HEK293 (cell line): ENCODE measurements around the gene DPH7.

ENCODE experiments used
- CTCF ChIA-PET: fragments of 350-600 bp; formaldehyde crosslinking; extraction: SDS; loops from one replicate; lab custom pipeline; 2021; ENCODE audit warnings: antibody characterized with exemption; lab: Yijun Ruan, JAX
- POLR2A ChIA-PET: fragments of 300-600 bp; formaldehyde crosslinking; extraction: SDS; loops from one replicate; lab custom pipeline; 2020; ENCODE audit warnings: antibody characterized with exemption, inconsistent platforms; lab: Yijun Ruan, JAX
- H3K27ac ChIP-seq: fragments of 200-500 bp; sonication (Bioruptor generic); 2 replicates; pipeline ENCODE4 v1.5.1; 2014; ENCODE audit warnings: low read depth, low read length, control low read depth, inconsistent platforms; ENCODE audit errors: extremely low read depth
- H3K36me3 ChIP-seq, 2 experiments: fragments of 200-500 bp in 1 of 2; sonication (Bioruptor generic) in 1 of 2; 1 replicate in 1 of 2; 2 replicates in 1 of 2; pipeline ENCODE4 v1.5.1; 2014 to 2017; ENCODE audit warnings: inconsistent platforms in 2 of 2, low read length in 2 of 2; ENCODE audit not compliant: control insufficient read depth in 2 of 2, insufficient read depth in 1 of 2
- H3K4me1 ChIP-seq: fragments of 200-500 bp; sonication (Bioruptor generic); 2 replicates; pipeline ENCODE4 v1.5.1; 2014; ENCODE audit warnings: mild to moderate bottlenecking, low read length, inconsistent platforms; ENCODE audit not compliant: control insufficient read depth, insufficient read depth
- H3K4me3 ChIP-seq: 2 replicates; pipeline ENCODE4 v1.5.1; 2011; ENCODE audit warnings: low read depth, mild to moderate bottlenecking, control low read depth, low read length, moderate library complexity
- H3K9me3 ChIP-seq: fragments of 200-500 bp; sonication (Bioruptor generic); 2 replicates; pipeline ENCODE4 v1.5.1; 2014; ENCODE audit warnings: low read depth, low read length, inconsistent platforms; ENCODE audit not compliant: control insufficient read depth, insufficient read depth
- GFI1B ChIP-seq: fragments of 450-650 bp; formaldehyde crosslinking; IDR thresholded peaks from 2 replicates; pipeline ENCODE4 v1.5.1; 2016; ENCODE audit warnings: missing biosample characterization, missing genetic modification characterization
- GLI4 ChIP-seq: fragments of 450-650 bp; formaldehyde crosslinking; IDR thresholded peaks from 2 replicates; pipeline ENCODE4 v1.5.1; 2016; ENCODE audit warnings: missing biosample characterization, missing genetic modification characterization
- GLIS1 ChIP-seq: fragments of 450-650 bp; formaldehyde crosslinking; IDR thresholded peaks from 2 replicates; pipeline ENCODE4 v1.5.1; 2016; ENCODE audit warnings: missing biosample characterization, missing genetic modification characterization
- IKZF3 ChIP-seq: fragments of 450-650 bp; IDR thresholded peaks from 2 replicates; pipeline ENCODE4 v1.5.0; 2018; ENCODE audit warnings: missing biosample characterization, mild to moderate bottlenecking, missing genetic modification characterization, moderate library complexity
- KLF9 ChIP-seq: fragments of 450-650 bp; formaldehyde crosslinking; IDR thresholded peaks from 2 replicates; pipeline ENCODE4 v1.5.1; 2016; ENCODE audit warnings: missing biosample characterization, missing genetic modification characterization, low read depth
- RBAK ChIP-seq: fragments of 450-650 bp; formaldehyde crosslinking; IDR thresholded peaks from 2 replicates; pipeline ENCODE4 v1.5.1; 2016; ENCODE audit warnings: missing biosample characterization, missing genetic modification characterization
- SP2 ChIP-seq: fragments of 450-650 bp; formaldehyde crosslinking; IDR thresholded peaks from 2 replicates; pipeline ENCODE4 v1.5.1; 2016; ENCODE audit warnings: missing biosample characterization, missing genetic modification characterization
- SP7 ChIP-seq: fragments of 450-650 bp; formaldehyde crosslinking; IDR thresholded peaks from 2 replicates; pipeline ENCODE4 v1.5.1; 2016; ENCODE audit warnings: missing biosample characterization, missing genetic modification characterization
- ZBTB48 ChIP-seq: fragments of 450-650 bp; formaldehyde crosslinking; IDR thresholded peaks from 2 replicates; pipeline ENCODE4 v1.5.1; 2016; ENCODE audit warnings: missing biosample characterization, missing genetic modification characterization
- ZBTB8A ChIP-seq: fragments of 450-650 bp; formaldehyde crosslinking; IDR thresholded peaks from 2 replicates; pipeline ENCODE4 v1.5.1; 2016; ENCODE audit warnings: missing biosample characterization, missing genetic modification characterization
- ZFP69B ChIP-seq: fragments of 450-650 bp; formaldehyde crosslinking; IDR thresholded peaks from 2 replicates; pipeline ENCODE4 v1.5.1; 2016; ENCODE audit warnings: missing biosample characterization, missing genetic modification characterization
- ZNF138 ChIP-seq: fragments of 450-650 bp; formaldehyde crosslinking; IDR thresholded peaks from 2 replicates; pipeline ENCODE4 v1.5.1; 2016; ENCODE audit warnings: missing biosample characterization, missing genetic modification characterization, borderline replicate concordance
- ZNF2 ChIP-seq: fragments of 450-650 bp; formaldehyde crosslinking; IDR thresholded peaks from 2 replicates; pipeline ENCODE4 v1.5.1; 2016; ENCODE audit warnings: missing biosample characterization, missing genetic modification characterization
- ZNF221 ChIP-seq: fragments of 450-650 bp; formaldehyde crosslinking; IDR thresholded peaks from 2 replicates; pipeline ENCODE4 v1.5.1; 2017; ENCODE audit warnings: missing biosample characterization, missing genetic modification characterization, borderline replicate concordance
- ZNF266 ChIP-seq: fragments of 450-650 bp; formaldehyde crosslinking; IDR thresholded peaks from 2 replicates; pipeline ENCODE4 v1.5.1; 2016; ENCODE audit warnings: missing biosample characterization, missing genetic modification characterization, low read depth
- ZNF350 ChIP-seq: fragments of 450-650 bp; formaldehyde crosslinking; IDR thresholded peaks from 2 replicates; pipeline ENCODE4 v1.5.0; 2017; ENCODE audit warnings: missing biosample characterization, mild to moderate bottlenecking, missing genetic modification characterization
- ZNF561 ChIP-seq: fragments of 450-650 bp; IDR thresholded peaks from 2 replicates; pipeline ENCODE4 v1.5.1; 2018; ENCODE audit warnings: missing biosample characterization, missing genetic modification characterization, borderline replicate concordance
- ZNF660 ChIP-seq: fragments of 450-650 bp; IDR thresholded peaks from 2 replicates; pipeline ENCODE4 v1.5.1; 2018; ENCODE audit warnings: missing biosample characterization, mild to moderate bottlenecking, missing genetic modification characterization
- ZNF843 ChIP-seq: fragments of 450-650 bp; formaldehyde crosslinking; IDR thresholded peaks from 2 replicates; pipeline ENCODE4 v1.5.1; 2016; ENCODE audit warnings: missing biosample characterization, missing genetic modification characterization
- TF ChIP-seq, protein P1 (sequence below): fragments of 450-650 bp; IDR thresholded peaks from 2 replicates; pipeline ENCODE4 v1.5.1; 2018; ENCODE audit warnings: missing biosample characterization, mild to moderate bottlenecking, missing genetic modification characterization
- TF ChIP-seq, protein P2 (sequence below): fragments of 450-650 bp; formaldehyde crosslinking; optimal IDR thresholded peaks from 2 replicates; pipeline ENCODE3; 2016; ENCODE audit warnings: missing biosample characterization, mild to moderate bottlenecking, missing genetic modification characterization
- TF ChIP-seq, protein P3 (sequence below): fragments of 450-650 bp; formaldehyde crosslinking; IDR thresholded peaks from 2 replicates; pipeline ENCODE4 v1.5.1; 2016; ENCODE audit warnings: missing biosample characterization, missing genetic modification characterization
- TF ChIP-seq, protein P4 (sequence below): fragments of 450-650 bp; formaldehyde crosslinking; IDR thresholded peaks from 2 replicates; pipeline ENCODE4 v1.5.1; 2017; ENCODE audit warnings: missing biosample characterization, mild to moderate bottlenecking, missing genetic modification characterization, moderate library complexity
- TF ChIP-seq, protein P5 (sequence below): fragments of 450-650 bp; formaldehyde crosslinking; conservative IDR thresholded peaks from 2 replicates; pipeline ENCODE4 v1.5.1; 2016; ENCODE audit warnings: low read depth, missing biosample characterization, missing genetic modification characterization
- TF ChIP-seq, protein P6 (sequence below): fragments of 450-650 bp; formaldehyde crosslinking; IDR thresholded peaks from 2 replicates; pipeline ENCODE4 v1.5.1; 2016; ENCODE audit warnings: missing biosample characterization, missing genetic modification characterization

The DPH7 gene

DNA sequence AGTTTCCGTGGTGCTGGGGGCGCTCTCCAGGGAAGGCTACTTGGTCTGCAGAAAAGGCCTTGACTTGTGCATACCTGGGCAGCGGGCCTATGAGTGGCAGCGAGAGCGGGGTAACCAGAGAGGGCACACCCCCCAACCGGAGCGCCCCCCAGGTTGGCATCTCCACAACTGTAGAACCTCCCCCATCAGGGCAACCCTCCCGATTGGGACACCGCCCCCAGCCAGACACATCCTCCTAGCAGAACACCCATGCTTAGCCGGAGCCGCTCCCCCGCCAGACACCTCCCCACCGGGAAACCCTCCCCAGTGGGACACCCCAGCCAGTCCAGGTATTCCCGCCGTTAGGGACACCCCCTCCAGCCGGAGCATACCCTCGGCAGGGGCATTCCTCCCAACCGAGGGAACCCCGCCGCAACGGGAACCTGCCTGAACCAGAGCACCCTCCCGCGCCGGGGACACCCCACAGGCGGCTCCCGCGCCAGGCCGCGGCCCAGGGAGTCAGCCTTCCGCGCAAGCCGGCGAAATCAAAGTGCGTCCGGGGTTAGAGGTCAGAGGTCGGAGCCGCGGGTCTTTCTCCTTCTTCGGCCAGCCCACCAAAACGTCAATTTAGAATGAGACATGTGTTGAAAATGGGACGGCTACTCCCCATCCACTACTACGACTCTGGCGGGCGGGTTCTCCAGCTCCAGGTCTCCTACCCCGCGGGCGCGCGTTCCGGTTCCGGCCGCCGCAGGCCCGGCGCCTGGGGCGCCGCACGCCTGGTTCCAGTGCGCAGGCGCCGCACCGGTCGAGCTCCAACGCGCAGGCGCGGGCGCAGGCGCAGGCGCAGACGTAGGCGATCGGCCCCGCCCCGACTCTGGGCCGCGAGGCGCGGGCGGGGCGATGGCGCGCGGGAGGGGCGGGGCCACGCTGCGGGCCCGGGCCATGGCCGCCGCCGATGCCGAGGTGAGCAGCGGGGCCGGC is 39.7 kb upstream of the DPH7 start, which contains the start of gene EHMT1:
Gene EHMT1 (plus strand): TSS at position 901 of the 963 bp plus-strand sequence. CDS start 24 bp downstream, at position 925.
- Histone ChIP-seq H3K4me1 (no peaks in the 10 kb centered on the region), H3K27ac (peak within 1 kb of the TSS; percentile 91), H3K4me3 (peak within 1 kb of the TSS; percentile 90), H3K9me3 (no peaks in the 10 kb centered on the region), H3K36me3 (peaks cover 0 to 45% of the 10 kb centered on the region in 2 experiments; a peak in 2 of 3 replicates)
- POLR2A ChIA-PET = interaction anchor here (0.5 to 1.9 kb wide), 16 partner anchors 8 to 489 kb away, joined by 3 to 24 read pairs (median 4); partner anchors contain the start of genes ARRDC1 and ZMYND19
- CTCF ChIA-PET = interaction anchor here (0.6 to 2.1 kb wide), 8 partner anchors 11 to 344 kb away, joined by 3 to 7 read pairs (median 5); partner anchors contain the start of genes DPH7 and EXD3
- TF ChIP-seq, protein P1, sequence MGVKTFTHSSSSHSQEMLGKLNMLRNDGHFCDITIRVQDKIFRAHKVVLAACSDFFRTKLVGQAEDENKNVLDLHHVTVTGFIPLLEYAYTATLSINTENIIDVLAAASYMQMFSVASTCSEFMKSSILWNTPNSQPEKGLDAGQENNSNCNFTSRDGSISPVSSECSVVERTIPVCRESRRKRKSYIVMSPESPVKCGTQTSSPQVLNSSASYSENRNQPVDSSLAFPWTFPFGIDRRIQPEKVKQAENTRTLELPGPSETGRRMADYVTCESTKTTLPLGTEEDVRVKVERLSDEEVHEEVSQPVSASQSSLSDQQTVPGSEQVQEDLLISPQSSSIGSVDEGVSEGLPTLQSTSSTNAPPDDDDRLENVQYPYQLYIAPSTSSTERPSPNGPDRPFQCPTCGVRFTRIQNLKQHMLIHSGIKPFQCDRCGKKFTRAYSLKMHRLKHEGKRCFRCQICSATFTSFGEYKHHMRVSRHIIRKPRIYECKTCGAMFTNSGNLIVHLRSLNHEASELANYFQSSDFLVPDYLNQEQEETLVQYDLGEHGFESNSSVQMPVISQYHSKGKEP (tag by site-specific recombination) = 0 out of 2 replicates have a peak, but pooled peaks have one; percentile 32
- TF ChIP-seq IKZF3 (tag by site-specific recombination) (no peak), RBAK (tag by site-specific recombination) (no peak), ZNF2 (peak; percentile 56; the same call in 1 of the 2 replicates), ZNF350 (no peak), GLIS1 (tag by site-specific recombination) (peak; percentile 72), ZNF266 (no peak), GLI4 (tag by site-specific recombination) (0 out of 2 replicates have a peak, but pooled peaks have one; percentile 26), ZBTB48 (0 out of 2 replicates have a peak, but pooled peaks have one; percentile 33), GFI1B (tag by site-specific recombination) (peak; percentile 50; the same call in 1 of the 2 replicates), ZNF660 (tag by site-specific recombination) (peak; percentile 73; the same call in 1 of the 2 replicates), ZNF221 (tag by site-specific recombination) (peak; percentile 12; the same call in 1 of the 2 replicates), ZNF561 (tag by site-specific recombination) (peak; percentile 87), SP7 (peak; percentile 78), ZNF138 (tag by site-specific recombination) (peak; percentile 6; the same call in 1 of the 2 replicates), SP2 (tag by site-specific recombination) (peak; percentile 71), ZBTB8A (peak; percentile 74), ZFP69B (tag by site-specific recombination) (peak; percentile 44; the same call in 1 of the 2 replicates), KLF9 (tag by site-specific recombination) (peak; percentile 57), ZNF843 (peak; percentile 22; the same call in 1 of the 2 replicates)
- TF ChIP-seq, protein P2, sequence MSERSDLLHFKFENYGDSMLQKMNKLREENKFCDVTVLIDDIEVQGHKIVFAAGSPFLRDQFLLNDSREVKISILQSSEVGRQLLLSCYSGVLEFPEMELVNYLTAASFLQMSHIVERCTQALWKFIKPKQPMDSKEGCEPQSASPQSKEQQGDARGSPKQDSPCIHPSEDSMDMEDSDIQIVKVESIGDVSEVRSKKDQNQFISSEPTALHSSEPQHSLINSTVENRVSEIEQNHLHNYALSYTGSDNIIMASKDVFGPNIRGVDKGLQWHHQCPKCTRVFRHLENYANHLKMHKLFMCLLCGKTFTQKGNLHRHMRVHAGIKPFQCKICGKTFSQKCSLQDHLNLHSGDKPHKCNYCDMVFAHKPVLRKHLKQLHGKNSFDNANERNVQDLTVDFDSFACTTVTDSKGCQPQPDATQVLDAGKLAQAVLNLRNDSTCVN = peak; percentile 86
- TF ChIP-seq, protein P3, sequence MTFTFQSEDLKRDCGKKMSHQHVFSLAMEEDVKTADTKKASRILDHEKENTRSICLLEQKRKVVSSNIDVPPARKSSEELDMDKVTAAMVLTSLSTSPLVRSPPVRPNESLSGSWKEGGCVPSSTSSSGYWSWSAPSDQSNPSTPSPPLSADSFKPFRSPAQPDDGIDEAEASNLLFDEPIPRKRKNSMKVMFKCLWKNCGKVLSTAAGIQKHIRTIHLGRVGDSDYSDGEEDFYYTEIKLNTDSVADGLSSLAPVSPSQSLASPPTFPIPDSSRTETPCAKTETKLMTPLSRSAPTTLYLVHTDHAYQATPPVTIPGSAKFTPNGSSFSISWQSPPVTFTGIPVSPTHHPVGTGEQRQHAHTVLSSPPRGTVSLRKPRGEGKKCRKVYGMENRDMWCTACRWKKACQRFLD = 0 out of 2 replicates have a peak, but pooled peaks have one; percentile 70
- TF ChIP-seq, protein P4, sequence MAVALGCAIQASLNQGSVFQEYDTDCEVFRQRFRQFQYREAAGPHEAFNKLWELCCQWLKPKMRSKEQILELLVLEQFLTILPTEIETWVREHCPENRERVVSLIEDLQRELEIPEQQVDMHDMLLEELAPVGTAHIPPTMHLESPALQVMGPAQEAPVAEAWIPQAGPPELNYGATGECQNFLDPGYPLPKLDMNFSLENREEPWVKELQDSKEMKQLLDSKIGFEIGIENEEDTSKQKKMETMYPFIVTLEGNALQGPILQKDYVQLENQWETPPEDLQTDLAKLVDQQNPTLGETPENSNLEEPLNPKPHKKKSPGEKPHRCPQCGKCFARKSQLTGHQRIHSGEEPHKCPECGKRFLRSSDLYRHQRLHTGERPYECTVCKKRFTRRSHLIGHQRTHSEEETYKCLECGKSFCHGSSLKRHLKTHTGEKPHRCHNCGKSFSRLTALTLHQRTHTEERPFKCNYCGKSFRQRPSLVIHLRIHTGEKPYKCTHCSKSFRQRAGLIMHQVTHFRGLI (tag by site-specific recombination) = peak; percentile 45; the same call in 1 of the 2 replicates
- TF ChIP-seq, protein P5, sequence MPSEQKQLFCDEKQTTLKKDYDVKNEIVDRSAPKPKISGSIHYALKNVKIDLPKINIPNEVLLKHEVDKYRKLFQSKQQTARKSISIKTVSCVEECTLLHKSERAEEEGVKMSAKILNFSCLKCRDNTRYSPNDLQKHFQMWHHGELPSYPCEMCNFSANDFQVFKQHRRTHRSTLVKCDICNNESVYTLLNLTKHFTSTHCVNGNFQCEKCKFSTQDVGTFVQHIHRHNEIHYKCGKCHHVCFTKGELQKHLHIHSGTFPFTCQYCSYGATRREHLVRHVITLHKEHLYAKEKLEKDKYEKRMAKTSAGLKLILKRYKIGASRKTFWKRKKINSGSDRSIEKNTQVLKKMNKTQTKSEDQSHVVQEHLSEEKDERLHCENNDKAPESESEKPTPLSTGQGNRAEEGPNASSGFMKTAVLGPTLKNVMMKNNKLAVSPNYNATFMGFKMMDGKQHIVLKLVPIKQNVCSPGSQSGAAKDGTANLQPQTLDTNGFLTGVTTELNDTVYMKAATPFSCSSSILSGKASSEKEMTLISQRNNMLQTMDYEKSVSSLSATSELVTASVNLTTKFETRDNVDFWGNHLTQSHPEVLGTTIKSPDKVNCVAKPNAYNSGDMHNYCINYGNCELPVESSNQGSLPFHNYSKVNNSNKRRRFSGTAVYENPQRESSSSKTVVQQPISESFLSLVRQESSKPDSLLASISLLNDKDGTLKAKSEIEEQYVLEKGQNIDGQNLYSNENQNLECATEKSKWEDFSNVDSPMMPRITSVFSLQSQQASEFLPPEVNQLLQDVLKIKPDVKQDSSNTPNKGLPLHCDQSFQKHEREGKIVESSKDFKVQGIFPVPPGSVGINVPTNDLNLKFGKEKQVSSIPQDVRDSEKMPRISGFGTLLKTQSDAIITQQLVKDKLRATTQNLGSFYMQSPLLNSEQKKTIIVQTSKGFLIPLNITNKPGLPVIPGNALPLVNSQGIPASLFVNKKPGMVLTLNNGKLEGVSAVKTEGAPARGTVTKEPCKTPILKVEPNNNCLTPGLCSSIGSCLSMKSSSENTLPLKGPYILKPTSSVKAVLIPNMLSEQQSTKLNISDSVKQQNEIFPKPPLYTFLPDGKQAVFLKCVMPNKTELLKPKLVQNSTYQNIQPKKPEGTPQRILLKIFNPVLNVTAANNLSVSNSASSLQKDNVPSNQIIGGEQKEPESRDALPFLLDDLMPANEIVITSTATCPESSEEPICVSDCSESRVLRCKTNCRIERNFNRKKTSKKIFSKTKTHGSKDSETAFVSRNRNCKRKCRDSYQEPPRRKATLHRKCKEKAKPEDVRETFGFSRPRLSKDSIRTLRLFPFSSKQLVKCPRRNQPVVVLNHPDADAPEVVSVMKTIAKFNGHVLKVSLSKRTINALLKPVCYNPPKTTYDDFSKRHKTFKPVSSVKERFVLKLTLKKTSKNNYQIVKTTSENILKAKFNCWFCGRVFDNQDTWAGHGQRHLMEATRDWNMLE (tag by site-specific recombination) = peak; percentile 89
- TF ChIP-seq, protein P6, sequence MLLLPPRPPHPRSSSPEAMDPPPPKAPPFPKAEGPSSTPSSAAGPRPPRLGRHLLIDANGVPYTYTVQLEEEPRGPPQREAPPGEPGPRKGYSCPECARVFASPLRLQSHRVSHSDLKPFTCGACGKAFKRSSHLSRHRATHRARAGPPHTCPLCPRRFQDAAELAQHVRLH (tag by site-specific recombination) = peak; percentile 91
